ENCODE data around the gene UNC119. TPM values are rescaled to one million over a fixed set of nuclear protein-coding genes. Genes with fewer than 3 reads are reported as not detected.

UNC119 gene
- total RNA-seq (ENCODE audit: low replicate concordance) = 61.4 and 103 TPM in 2 replicates

DNA sequence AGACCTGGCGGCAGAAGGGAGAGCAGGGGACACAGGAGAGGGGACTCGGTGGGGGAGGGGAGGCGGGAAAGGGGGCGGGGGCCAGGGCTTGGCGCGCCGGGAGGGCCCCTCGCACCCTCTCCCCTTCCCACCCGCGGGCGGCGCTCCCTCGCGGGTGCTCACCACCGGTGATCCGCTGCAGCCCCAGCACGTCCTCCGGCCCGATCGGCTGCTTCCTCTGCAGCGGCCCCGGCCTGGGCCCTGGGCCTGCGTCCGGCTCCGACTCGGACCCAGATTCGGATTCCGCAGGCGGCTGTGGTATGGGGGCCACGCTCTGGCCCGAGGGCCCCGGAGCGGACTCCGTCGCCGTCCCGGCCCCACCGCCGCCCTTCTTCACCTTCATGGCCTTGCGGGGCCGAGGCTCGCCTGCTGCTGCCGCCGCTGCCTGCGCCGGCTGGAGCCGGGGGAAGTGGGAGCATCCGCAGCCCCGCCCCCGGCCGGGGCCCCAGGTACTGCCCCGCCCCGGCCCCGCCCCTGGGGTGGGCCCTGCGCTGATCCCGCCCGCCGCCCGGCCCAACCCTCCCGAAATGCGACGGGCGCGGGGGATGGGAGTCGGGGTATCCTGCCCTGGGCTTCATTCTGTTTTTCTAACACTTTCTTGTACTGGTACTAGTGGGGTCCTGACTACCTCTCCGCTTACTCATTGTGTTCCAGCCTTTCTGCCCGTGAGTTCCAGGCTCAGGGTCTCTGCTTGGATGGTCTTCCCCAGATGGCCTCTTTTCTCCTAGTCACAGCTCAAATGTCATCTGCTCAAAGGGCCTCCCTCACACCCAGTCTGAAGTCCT is at the start of gene UNC119:
UNC119 (minus strand) TSS at position 449 of the 824 bp plus-strand sequence; CDS start at position 382, 67 bp downstream.
- DNase-seq (ENCODE audit: low spot score) = peak; percentile 95
- TF ChIP-seq EZH2 (IDR thresholded peaks at IDR 0.05) (no peak), EZH2phosphoT487 (IDR thresholded peaks at IDR 0.05) (no peak)
- TF ChIP-seq, protein P1, sequence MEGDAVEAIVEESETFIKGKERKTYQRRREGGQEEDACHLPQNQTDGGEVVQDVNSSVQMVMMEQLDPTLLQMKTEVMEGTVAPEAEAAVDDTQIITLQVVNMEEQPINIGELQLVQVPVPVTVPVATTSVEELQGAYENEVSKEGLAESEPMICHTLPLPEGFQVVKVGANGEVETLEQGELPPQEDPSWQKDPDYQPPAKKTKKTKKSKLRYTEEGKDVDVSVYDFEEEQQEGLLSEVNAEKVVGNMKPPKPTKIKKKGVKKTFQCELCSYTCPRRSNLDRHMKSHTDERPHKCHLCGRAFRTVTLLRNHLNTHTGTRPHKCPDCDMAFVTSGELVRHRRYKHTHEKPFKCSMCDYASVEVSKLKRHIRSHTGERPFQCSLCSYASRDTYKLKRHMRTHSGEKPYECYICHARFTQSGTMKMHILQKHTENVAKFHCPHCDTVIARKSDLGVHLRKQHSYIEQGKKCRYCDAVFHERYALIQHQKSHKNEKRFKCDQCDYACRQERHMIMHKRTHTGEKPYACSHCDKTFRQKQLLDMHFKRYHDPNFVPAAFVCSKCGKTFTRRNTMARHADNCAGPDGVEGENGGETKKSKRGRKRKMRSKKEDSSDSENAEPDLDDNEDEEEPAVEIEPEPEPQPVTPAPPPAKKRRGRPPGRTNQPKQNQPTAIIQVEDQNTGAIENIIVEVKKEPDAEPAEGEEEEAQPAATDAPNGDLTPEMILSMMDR (IDR thresholded peaks at IDR 0.05) = no peak
- peaks cover 40% of the 10 kb centered on the region for H3K4me1 ChIP-seq
- peak within 1 kb of the TSS; percentile 81 for H3K9ac ChIP-seq
- H3K36me3 ChIP-seq = no peaks in the 10 kb centered on the region
- peak within 1 kb of the TSS; percentile 83 for H3K4me2 ChIP-seq
- H3K4me1 Mint-ChIP-seq = peaks cover 41% of the 10 kb centered on the region
- H3K27ac Mint-ChIP-seq = peak within 1 kb of the TSS; percentile 87
- peaks cover 26% of the 10 kb centered on the region for H3K36me3 Mint-ChIP-seq
- no peaks in the 10 kb centered on the region for H3K9me3 Mint-ChIP-seq
- H2AFZ ChIP-seq (replicated peaks) = peak within 1 kb of the TSS; percentile 87
- H3K4me3 ChIP-seq = peak within 1 kb of the TSS; percentile 90
- H4K20me1 ChIP-seq (ENCODE audit: low read depth) = peaks cover 43% of the 10 kb centered on the region
- no peaks in the 10 kb centered on the region for H3K9me3 ChIP-seq (ENCODE audit: low read depth)
- H3K27me3 Mint-ChIP-seq (ENCODE audit: insufficient read depth, low read depth) = peaks cover 3% of the 10 kb centered on the region
- H3K4me3 Mint-ChIP-seq = peak within 1 kb of the TSS; percentile 97
- H3F3A ChIP-seq (ENCODE audit: low read depth) = peaks cover 25% of the 10 kb centered on the region
- no peak within 1 kb of the TSS for H3K27ac ChIP-seq
- H3K27me3 ChIP-seq = no peaks in the 10 kb centered on the region
- peaks cover 10% of the 10 kb centered on the region for H3K79me2 ChIP-seq (ENCODE audit: low read depth)

DNA sequence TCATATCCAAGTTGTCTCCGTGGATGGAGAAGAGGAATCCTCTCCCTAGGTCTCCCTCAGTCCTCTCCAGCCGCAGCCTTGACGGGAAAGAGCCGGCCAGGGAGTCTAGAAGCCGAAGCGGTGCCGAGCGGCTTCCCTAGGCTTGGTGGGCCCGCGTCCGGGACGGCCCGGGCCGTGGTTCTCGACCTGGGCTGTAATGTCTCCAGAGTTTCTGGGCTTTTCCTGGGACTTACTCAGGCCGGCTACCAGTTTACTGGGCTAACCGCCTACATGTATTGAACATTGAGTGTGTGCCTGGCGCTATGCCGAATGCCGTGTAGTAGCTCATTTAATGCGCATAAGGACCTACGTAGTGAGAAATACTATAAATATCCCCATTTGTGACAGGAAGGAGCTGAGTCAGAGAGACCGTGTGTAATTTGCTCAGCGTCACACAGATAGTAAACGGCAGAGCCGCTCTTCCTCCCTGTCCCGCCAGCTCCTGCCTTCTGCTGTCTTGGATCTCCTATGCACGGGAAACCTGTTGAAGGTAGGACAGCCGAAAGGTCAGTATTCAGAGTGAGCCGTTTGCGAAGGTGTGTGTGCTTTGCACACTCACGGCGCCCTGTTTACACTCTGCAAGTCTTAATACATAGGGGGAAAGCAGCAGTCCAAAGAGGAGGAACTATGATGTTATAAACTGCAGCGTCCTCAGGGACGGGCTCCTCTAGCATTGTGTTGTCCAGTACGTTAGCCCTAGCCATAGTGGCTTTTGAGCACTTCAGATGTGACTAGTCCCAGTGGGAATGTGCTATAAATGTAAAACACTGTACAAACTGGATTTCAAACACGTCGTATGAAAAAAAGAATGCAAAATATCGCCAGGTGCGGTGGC is 47.1 kb upstream of the UNC119 start:
- H3K27ac ChIP-seq = no peak overlapping the region

DNA sequence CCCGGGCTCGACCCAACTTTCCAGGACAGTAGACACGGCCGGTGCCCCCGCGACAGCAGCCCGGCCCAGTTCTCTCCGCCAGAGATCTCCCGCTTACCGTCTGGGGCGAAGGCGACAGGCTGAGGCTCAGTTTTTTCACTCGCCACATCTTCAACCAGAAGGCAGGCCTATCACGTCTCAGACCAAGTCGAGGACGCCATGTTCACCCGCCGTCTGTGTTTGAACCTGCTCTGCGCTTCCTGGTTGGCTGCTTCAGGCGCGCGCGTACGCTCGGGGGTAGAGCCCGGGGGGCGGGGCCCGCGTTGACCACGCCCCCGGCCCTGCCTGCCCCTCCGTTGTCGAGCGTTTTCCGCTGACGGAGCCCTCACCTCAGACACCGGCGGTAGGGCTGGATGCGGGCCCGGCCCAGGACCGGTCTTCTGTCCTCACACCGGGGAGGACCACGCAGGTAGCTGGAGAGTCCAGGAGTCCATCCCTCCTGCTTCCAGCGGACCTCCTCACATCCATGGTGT is 46.4 kb upstream of the UNC119 start, which contains the start of gene SPAG5:
SPAG5 (minus strand) TSS at position 227 of the 512 bp plus-strand sequence; CDS start at position 148, 79 bp downstream.
- peaks cover 11% of the 10 kb centered on the region for H3K36me3 Mint-ChIP-seq
- H3K27ac Mint-ChIP-seq = peak within 1 kb of the TSS; percentile 99
- peaks cover 11% of the 10 kb centered on the region for H3K27me3 ChIP-seq

More for the DNA sequence above, 47.1 kb upstream of the UNC119 start:
- peak overlapping the region; percentile 99 for H3K4me2 ChIP-seq
- peaks cover 13% of the 10 kb centered on the region for H4K20me1 ChIP-seq (ENCODE audit: low read depth)
- H3K4me1 ChIP-seq = peaks cover 20% of the 10 kb centered on the region
- no peak overlapping the region for H3K9ac ChIP-seq
- no peak for DNase-seq (ENCODE audit: low spot score)
- TF ChIP-seq EZH2 (IDR thresholded peaks at IDR 0.05) = no peak
- TF ChIP-seq, protein P1 (IDR thresholded peaks at IDR 0.05) = no peak
- TF ChIP-seq EZH2phosphoT487 (IDR thresholded peaks at IDR 0.05) = no peak
- Mint-ChIP-seq H3K27ac (no peak overlapping the region), H3K4me1 (peaks cover 32% of the 10 kb centered on the region), H3K27me3 (ENCODE audit: insufficient read depth, low read depth) (peaks cover 5% of the 10 kb centered on the region), H3K4me3 (peak overlapping the region; percentile 98), H3K9me3 (no peaks in the 10 kb centered on the region), H3K36me3 (peaks cover 9% of the 10 kb centered on the region)
- H3K27me3 ChIP-seq = peaks cover 11% of the 10 kb centered on the region
- H3K4me3 ChIP-seq = peak overlapping the region; percentile 99
- H3K36me3 ChIP-seq = peaks cover 20% of the 10 kb centered on the region
- no peaks in the 10 kb centered on the region for H3K9me3 ChIP-seq (ENCODE audit: low read depth)
- H3F3A ChIP-seq (ENCODE audit: low read depth) = peaks cover 29% of the 10 kb centered on the region
- H3K79me2 ChIP-seq (ENCODE audit: low read depth) = peaks cover 42% of the 10 kb centered on the region
- H2AFZ ChIP-seq (replicated peaks) = peak overlapping the region; percentile 86

More for the DNA sequence above, 46.4 kb upstream of the UNC119 start, which contains the start of gene SPAG5:
- Mint-ChIP-seq H3K4me3 (peak within 1 kb of the TSS; percentile 98), H3K9me3 (no peaks in the 10 kb centered on the region), H3K4me1 (peaks cover 32% of the 10 kb centered on the region), H3K27me3 (ENCODE audit: insufficient read depth, low read depth) (peaks cover 3% of the 10 kb centered on the region)
- Histone ChIP-seq H3K36me3 (peaks cover 21% of the 10 kb centered on the region), H3K4me1 (peaks cover 20% of the 10 kb centered on the region), H3K79me2 (ENCODE audit: low read depth) (peaks cover 49% of the 10 kb centered on the region), H3K9me3 (ENCODE audit: low read depth) (no peaks in the 10 kb centered on the region), H3K4me3 (peak within 1 kb of the TSS; percentile 99), H3K27ac (no peak within 1 kb of the TSS), H3K9ac (peak within 1 kb of the TSS; percentile 79), H3F3A (ENCODE audit: low read depth) (peaks cover 29% of the 10 kb centered on the region), H3K4me2 (peak within 1 kb of the TSS; percentile 99), H4K20me1 (ENCODE audit: low read depth) (peaks cover 18% of the 10 kb centered on the region), H2AFZ (replicated peaks) (peak within 1 kb of the TSS; percentile 86)
- peak; percentile 97 for DNase-seq (ENCODE audit: low spot score)
- TF ChIP-seq, protein P1 (IDR thresholded peaks at IDR 0.05) = no peak
- TF ChIP-seq EZH2 (IDR thresholded peaks at IDR 0.05) (no peak), EZH2phosphoT487 (IDR thresholded peaks at IDR 0.05) (no peak)

All from neural progenitor cell (in vitro differentiated cells).